PFSK-1 (cell line): ENCODE data around the gene PCSK9.

Source experiments
- FOXP2 ChIP-seq: optimal IDR thresholded peaks from 2 replicates; pipeline ENCODE3; 2011; ENCODE audit warnings: borderline replicate concordance, control low read depth, inconsistent platforms; ENCODE audit not compliant: insufficient read depth; ENCODE audit errors: extremely low read length, extremely low read depth
- POLR2AphosphoS5 ChIP-seq: IDR thresholded peaks from 2 replicates; pipeline ENCODE4 v1.6.1; 2012; ENCODE audit warnings: low read depth, mild to moderate bottlenecking, control low read depth, low read length, moderate library complexity
- SIN3A ChIP-seq: IDR thresholded peaks from 2 replicates; pipeline ENCODE4 v1.6.1; 2012; ENCODE audit warnings: mild to moderate bottlenecking, low read length, moderate library complexity, borderline replicate concordance; ENCODE audit not compliant: insufficient read depth
- TAF1 ChIP-seq: IDR thresholded peaks from 2 replicates; pipeline ENCODE4 v1.6.1; 2012; ENCODE audit warnings: low read length, control low read depth, borderline replicate concordance; ENCODE audit not compliant: insufficient read depth
- TF ChIP-seq, protein P1 (sequence below), 2 experiments: IDR thresholded peaks; 2 replicates each; pipeline versions ENCODE4 v1.6.1 to v1.8.0; 2011 to 2012; ENCODE audit warnings: low read depth in 2 of 2, low read length in 2 of 2, control low read depth in 1 of 2, inconsistent platforms in 1 of 2, mild to moderate bottlenecking in 1 of 2, moderate library complexity in 1 of 2; ENCODE audit not compliant: insufficient read depth in 1 of 2

PCSK9 gene

GRCh38 chr1:54997711-54997986 lies 41.7 kb upstream of the PCSK9 start:
- TF ChIP-seq SIN3A = no peak

DNA sequence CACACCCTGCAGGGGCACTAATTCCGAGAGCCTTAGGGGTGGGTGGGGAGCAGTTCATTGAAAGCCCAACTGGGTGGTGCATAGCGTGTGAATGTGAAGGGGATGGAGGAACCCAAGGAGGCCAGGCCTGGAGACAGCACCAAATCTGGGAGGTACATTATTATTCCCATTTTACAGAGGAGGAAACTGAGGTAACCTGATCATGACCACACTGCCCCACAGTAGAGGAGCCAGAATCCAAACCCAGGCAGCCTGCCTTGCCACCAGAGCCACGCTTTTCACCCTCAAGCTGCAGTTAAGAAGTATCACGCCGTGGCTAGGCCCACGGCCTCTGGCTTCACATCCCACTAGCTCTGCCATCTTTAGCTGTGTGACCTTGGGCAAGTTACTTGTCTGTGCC lies 41.2 kb upstream of the PCSK9 start:
- TF ChIP-seq FOXP2 = no peak
- TF ChIP-seq POLR2AphosphoS5 = no peak
- no peak for TF ChIP-seq TAF1
- TF ChIP-seq, protein P1, sequence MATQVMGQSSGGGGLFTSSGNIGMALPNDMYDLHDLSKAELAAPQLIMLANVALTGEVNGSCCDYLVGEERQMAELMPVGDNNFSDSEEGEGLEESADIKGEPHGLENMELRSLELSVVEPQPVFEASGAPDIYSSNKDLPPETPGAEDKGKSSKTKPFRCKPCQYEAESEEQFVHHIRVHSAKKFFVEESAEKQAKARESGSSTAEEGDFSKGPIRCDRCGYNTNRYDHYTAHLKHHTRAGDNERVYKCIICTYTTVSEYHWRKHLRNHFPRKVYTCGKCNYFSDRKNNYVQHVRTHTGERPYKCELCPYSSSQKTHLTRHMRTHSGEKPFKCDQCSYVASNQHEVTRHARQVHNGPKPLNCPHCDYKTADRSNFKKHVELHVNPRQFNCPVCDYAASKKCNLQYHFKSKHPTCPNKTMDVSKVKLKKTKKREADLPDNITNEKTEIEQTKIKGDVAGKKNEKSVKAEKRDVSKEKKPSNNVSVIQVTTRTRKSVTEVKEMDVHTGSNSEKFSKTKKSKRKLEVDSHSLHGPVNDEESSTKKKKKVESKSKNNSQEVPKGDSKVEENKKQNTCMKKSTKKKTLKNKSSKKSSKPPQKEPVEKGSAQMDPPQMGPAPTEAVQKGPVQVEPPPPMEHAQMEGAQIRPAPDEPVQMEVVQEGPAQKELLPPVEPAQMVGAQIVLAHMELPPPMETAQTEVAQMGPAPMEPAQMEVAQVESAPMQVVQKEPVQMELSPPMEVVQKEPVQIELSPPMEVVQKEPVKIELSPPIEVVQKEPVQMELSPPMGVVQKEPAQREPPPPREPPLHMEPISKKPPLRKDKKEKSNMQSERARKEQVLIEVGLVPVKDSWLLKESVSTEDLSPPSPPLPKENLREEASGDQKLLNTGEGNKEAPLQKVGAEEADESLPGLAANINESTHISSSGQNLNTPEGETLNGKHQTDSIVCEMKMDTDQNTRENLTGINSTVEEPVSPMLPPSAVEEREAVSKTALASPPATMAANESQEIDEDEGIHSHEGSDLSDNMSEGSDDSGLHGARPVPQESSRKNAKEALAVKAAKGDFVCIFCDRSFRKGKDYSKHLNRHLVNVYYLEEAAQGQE (IDR thresholded peaks at IDR 0.05; ENCODE audit: insufficient read depth in 1 of 2, low read depth in 2 of 2, low read length in 2 of 2) = no peak
- TF ChIP-seq SIN3A = no peak

- no peak for TF ChIP-seq SIN3A
- no peak for TF ChIP-seq POLR2AphosphoS5
- TF ChIP-seq FOXP2 = no peak
- TF ChIP-seq TAF1 = no peak
- TF ChIP-seq, protein P1 (IDR thresholded peaks at IDR 0.05; ENCODE audit: insufficient read depth in 1 of 2, low read depth in 2 of 2, low read length in 2 of 2) = no peak
Measured at GRCh38 chr1:54998677-54999076, 40.7 kb upstream of the PCSK9 start, which contains the start of gene BSND. TSS of gene BSND (plus strand) at chr1:54998933. CDS start at chr1:54999187, 254 bp downstream.

DNA sequence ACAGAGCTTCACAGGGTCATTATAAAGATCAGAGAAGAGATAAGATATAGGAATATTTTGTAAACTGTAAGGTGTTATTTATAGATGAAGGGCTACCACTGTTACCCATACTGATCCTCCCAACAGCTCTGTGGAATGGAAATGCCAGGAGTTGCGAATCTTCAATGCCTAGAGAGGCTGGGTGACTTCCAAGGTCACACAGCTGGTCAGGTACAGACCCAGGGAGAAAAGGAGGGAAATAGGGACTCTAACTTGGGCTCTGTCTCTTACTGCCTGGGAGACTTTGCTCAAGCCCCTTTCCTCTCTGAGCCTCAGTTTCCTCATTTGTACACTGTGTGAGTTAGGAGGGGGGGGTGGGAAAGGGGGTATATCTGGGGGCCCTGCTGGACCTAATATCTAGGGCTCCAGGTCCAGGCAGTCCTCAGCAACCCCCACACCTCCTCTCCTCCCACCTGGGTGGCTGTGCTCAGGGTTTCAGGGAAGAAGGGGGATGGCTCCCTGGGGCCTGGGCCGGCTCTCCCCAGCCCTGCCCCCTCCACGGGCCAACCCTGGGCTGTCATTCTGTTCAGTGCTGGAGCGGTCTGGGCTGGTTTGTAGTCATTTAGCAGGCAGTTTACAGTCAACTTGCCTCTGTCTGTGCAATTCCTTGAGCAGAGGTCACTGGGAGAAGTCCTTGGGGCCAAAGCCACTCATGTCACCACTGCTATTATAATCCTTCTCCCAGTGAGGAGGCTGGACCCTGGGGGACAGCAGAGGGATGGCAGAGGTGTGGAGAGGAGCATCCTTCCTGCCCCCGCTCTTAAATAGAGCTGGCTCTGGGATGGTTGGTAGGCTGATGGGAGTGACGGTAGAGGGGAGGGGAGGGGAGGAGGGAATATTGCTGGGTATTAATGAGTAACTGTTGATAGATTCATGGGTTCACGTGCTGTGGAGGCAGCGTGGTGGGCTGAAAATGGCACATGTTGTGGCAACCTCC lies 39.0 kb upstream of the PCSK9 start:
- TF ChIP-seq FOXP2 (no peak), TAF1 (no peak), POLR2AphosphoS5 (no peak)
- TF ChIP-seq, protein P1 (IDR thresholded peaks at IDR 0.05; ENCODE audit: insufficient read depth in 1 of 2, low read depth in 2 of 2, low read length in 2 of 2) = no peak

DNA sequence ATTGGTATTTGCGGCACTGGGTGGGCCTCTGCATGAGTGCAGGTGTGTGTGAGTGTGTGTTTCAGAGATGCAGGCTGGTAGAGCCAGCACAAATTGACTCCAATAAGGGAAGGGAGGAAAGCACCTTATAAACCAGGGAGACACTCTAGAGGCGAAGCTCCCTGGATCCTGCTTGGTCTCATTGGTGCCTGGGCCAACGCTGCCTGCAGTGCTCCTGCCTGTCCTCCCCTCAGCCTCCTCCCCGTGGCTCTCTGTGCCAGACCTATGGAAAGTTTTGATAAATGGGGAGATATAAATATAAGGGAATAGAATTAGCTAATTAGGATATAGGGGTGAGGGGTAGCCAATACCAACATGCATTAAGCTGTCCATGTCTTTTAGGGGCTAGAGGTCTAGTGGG lies 38.0 kb upstream of the PCSK9 start:
- TF ChIP-seq FOXP2 (no peak), POLR2AphosphoS5 (no peak), TAF1 (no peak), SIN3A (no peak)
- TF ChIP-seq, protein P1 (IDR thresholded peaks at IDR 0.05; ENCODE audit: insufficient read depth in 1 of 2, low read depth in 2 of 2, low read length in 2 of 2) = no peak
